ENCODE measurements around the gene MAP2K4.

DNA sequence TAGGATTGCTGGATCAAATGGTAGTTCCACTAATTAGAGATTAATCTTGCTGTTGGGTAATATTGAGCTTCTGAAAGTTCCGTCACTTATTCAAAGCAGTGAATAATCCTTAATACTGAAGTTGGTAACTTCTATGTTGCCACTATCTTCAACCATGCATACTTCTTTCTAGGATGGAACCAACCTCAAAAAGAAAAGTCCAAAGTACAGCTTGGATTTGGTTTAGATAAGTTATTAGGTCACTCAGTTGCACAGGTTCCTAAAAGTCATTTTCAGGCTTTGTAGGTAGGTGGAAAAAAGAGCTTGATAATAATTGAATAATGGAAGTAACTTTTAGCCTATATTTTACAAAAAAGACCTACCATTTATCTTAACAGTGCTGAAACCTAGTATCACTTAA lies 78.7 kb downstream of the MAP2K4 start:
- TF ChIP-seq, protein P1, sequence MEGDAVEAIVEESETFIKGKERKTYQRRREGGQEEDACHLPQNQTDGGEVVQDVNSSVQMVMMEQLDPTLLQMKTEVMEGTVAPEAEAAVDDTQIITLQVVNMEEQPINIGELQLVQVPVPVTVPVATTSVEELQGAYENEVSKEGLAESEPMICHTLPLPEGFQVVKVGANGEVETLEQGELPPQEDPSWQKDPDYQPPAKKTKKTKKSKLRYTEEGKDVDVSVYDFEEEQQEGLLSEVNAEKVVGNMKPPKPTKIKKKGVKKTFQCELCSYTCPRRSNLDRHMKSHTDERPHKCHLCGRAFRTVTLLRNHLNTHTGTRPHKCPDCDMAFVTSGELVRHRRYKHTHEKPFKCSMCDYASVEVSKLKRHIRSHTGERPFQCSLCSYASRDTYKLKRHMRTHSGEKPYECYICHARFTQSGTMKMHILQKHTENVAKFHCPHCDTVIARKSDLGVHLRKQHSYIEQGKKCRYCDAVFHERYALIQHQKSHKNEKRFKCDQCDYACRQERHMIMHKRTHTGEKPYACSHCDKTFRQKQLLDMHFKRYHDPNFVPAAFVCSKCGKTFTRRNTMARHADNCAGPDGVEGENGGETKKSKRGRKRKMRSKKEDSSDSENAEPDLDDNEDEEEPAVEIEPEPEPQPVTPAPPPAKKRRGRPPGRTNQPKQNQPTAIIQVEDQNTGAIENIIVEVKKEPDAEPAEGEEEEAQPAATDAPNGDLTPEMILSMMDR (IDR thresholded peaks at IDR 0.05): no peak
- no peak for TF ChIP-seq POLR2A (IDR thresholded peaks at IDR 0.05)
- TF ChIP-seq POLR2AphosphoS5 (IDR thresholded peaks at IDR 0.05): no peak

All from prostate gland (tissue), 2 donors.